ENCODE results near the gene ATP10A. TPM values are rescaled to one million over a fixed set of nuclear protein-coding genes. Genes with fewer than 3 reads are reported as not detected.

Gene ATP10A
- total RNA-seq, 1 experiment from 2014 or later, result 2.1 TPM

- TF ChIP-seq ERG (CRISPR knock-in tag; IDR thresholded peaks at IDR 0.05), result no peak
- TF ChIP-seq TEAD4 (CRISPR knock-in tag; IDR thresholded peaks at IDR 0.05), result no peak
These were observed 188.2 kb downstream of the ATP10A start (continued) for GRCh38 chr15:25674913-25675312.

- CTCF ChIA-PET, result interaction anchor here (1.2 to 3.6 kb wide), 4 partner anchors 10 to 36 kb away, joined by 6 to 9 read pairs (median 6); no protein-coding TSS in a partner anchor
- peaks cover 6% of the 10 kb centered on the region; the same call in 1 of the 2 replicates for H3K27me3 Mint-ChIP-seq (ENCODE audit: low read depth)
- POLR2A ChIA-PET, result no interaction called here
- no peak overlapping the region for H3K27ac Mint-ChIP-seq
- H3K4me1 Mint-ChIP-seq, result peaks cover 61% of the 10 kb centered on the region
- no peak overlapping the region for H3K4me3 Mint-ChIP-seq
- no peak for DNase-seq (ENCODE audit: low spot score)
- H3K36me3 Mint-ChIP-seq, result no peaks in the 10 kb centered on the region
- TF ChIP-seq ZNF281 (CRISPR knock-in tag; IDR thresholded peaks at IDR 0.05) (no peak), JUN (CRISPR knock-in tag; IDR thresholded peaks at IDR 0.05) (no peak), ZNF232 (CRISPR knock-in tag; IDR thresholded peaks at IDR 0.05) (no peak), GRHL2 (CRISPR knock-in tag; IDR thresholded peaks at IDR 0.05; ENCODE audit: insufficient replicate concordance, severe bottlenecking) (no peak), E2F1 (CRISPR knock-in tag; IDR thresholded peaks at IDR 0.05) (no peak), CREM (CRISPR knock-in tag; IDR thresholded peaks at IDR 0.05) (no peak), ZNF396 (CRISPR knock-in tag; IDR thresholded peaks at IDR 0.05; ENCODE audit: borderline replicate concordance) (no peak), ZNF671 (CRISPR knock-in tag; IDR thresholded peaks at IDR 0.05) (no peak), E2F4 (CRISPR knock-in tag; IDR thresholded peaks at IDR 0.05; ENCODE audit: borderline replicate concordance, low read depth) (no peak), JAZF1 (CRISPR knock-in tag; IDR thresholded peaks at IDR 0.05) (no peak), NFYB (CRISPR knock-in tag; conservative IDR thresholded peaks at IDR 0.05; ENCODE audit: low read depth) (no peak)
- no peaks in the 10 kb centered on the region for H3K9me3 Mint-ChIP-seq
- ATAC-seq, result no peak
These were observed 189.2 kb downstream of the ATP10A start for GRCh38 chr15:25673972-25674371.

- Mint-ChIP-seq H3K4me1 (peaks cover 66% of the 10 kb centered on the region), H3K27ac (no peak overlapping the region), H3K27me3 (ENCODE audit: low read depth) (0 out of 2 replicates have a peak, but pooled peaks cover 1% of the 10 kb centered on the region), H3K36me3 (no peaks in the 10 kb centered on the region), H3K9me3 (no peaks in the 10 kb centered on the region), H3K4me3 (no peak overlapping the region)
- TF ChIP-seq ATF1 (CRISPR knock-in tag; IDR thresholded peaks at IDR 0.05) (no peak), FOXP4 (CRISPR knock-in tag; IDR thresholded peaks at IDR 0.05) (no peak), ZNF423 (CRISPR knock-in tag; IDR thresholded peaks at IDR 0.05) (no peak), CREB1 (CRISPR knock-in tag; IDR thresholded peaks at IDR 0.05) (no peak), ZBTB21 (CRISPR knock-in tag; IDR thresholded peaks at IDR 0.05; ENCODE audit: borderline replicate concordance) (no peak), GRHL2 (CRISPR knock-in tag; IDR thresholded peaks at IDR 0.05; ENCODE audit: insufficient replicate concordance, severe bottlenecking) (no peak), TCF7 (CRISPR knock-in tag; IDR thresholded peaks at IDR 0.05; ENCODE audit: low read depth) (no peak), GTF2I (CRISPR knock-in tag; conservative IDR thresholded peaks at IDR 0.05) (no peak), ESRRA (CRISPR knock-in tag; IDR thresholded peaks at IDR 0.05; ENCODE audit: borderline replicate concordance) (no peak), GABPB1 (CRISPR knock-in tag; IDR thresholded peaks at IDR 0.05) (no peak), ZNF219 (CRISPR knock-in tag; IDR thresholded peaks at IDR 0.05; ENCODE audit: borderline replicate concordance) (no peak)
- CTCF ChIA-PET, result interaction anchor here (3.6 kb wide), 1 partner anchor 16 kb away, joined by 9 read pairs; no protein-coding TSS in a partner anchor
- DNase-seq (ENCODE audit: low spot score) (no peak), ATAC-seq (no peak)
- POLR2A ChIA-PET, result no interaction called here
These were observed 189.8 kb downstream of the ATP10A start for GRCh38 chr15:25673351-25673750.

All from WTC11 (cell line).